RWPE2 (cell line): ENCODE measurements around the gene ADAMTS9.

Experiments used
- ATAC-seq: fragments of 200-7000 bp; cut with Tn5 transposase; 3 replicates; pipeline ENCODE4 v1.9.1; 2021; ENCODE audit warnings: low read depth
- DNase-seq: peaks from one replicate; pipeline ENCODE4 v3.0.0-alpha.2; 2020; ENCODE audit warnings: low spot score
- H3K27ac ChIP-seq: fragments of 450-650 bp; 2 replicates; pipeline ENCODE4 v1.5.1; 2017; ENCODE audit warnings: mild to moderate bottlenecking; ENCODE audit not compliant: poor library complexity, severe bottlenecking
- H3K27me3 ChIP-seq: fragments of 250-450 bp; sonication (Bioruptor Pico); 2 replicates; pipeline ENCODE4 v1.5.1; 2021; ENCODE audit warnings: mild to moderate bottlenecking, moderate library complexity; ENCODE audit not compliant: insufficient read depth, poor library complexity, severe bottlenecking
- H3K36me3 ChIP-seq: fragments of 250-450 bp; sonication (Bioruptor Pico); 2 replicates; pipeline ENCODE4 v1.5.1; 2020; ENCODE audit warnings: low read depth, mild to moderate bottlenecking, moderate library complexity
- H3K4me1 ChIP-seq: fragments of 250-450 bp; sonication (Bioruptor Pico); 2 replicates; pipeline ENCODE4 v1.5.1; 2021; ENCODE audit warnings: mild to moderate bottlenecking, moderate library complexity; ENCODE audit not compliant: insufficient read depth, poor library complexity, severe bottlenecking
- H3K4me3 ChIP-seq: fragments of 250-450 bp; sonication (Bioruptor Pico); 2 replicates; pipeline ENCODE4 v1.5.1; 2021; ENCODE audit warnings: mild to moderate bottlenecking, moderate library complexity; ENCODE audit not compliant: severe bottlenecking
- H3K9me3 ChIP-seq: fragments of 250-450 bp; sonication (Bioruptor Pico); 2 replicates; pipeline ENCODE4 v1.5.1; 2021; ENCODE audit warnings: mild to moderate bottlenecking, moderate library complexity; ENCODE audit not compliant: severe bottlenecking
- CTCF ChIP-seq: fragments of 450-650 bp; IDR thresholded peaks from one replicate; pipeline ENCODE4 v1.5.1; 2017; ENCODE audit warnings: mild to moderate bottlenecking, moderate library complexity; ENCODE audit not compliant: poor library complexity, severe bottlenecking

Gene ADAMTS9

GRCh38 chr3:64687781-64688604 lies at the start of gene ADAMTS9:
TSS of gene ADAMTS9 (minus strand) at chr3:64688000. CDS start at chr3:64687657, 343 bp downstream.
- peaks cover 79% of the 10 kb centered on the region for H3K27me3 ChIP-seq
- ATAC-seq, result peak; percentile 32

GRCh38 chr3:64732576-64732975 lies 44.8 kb upstream of the ADAMTS9 start:
- H3K4me1 ChIP-seq, result no peaks in the 10 kb centered on the region
- ATAC-seq, result no peak

More at GRCh38 chr3:64687781-64688604, at the start of gene ADAMTS9:
- no peaks in the 10 kb centered on the region for H3K4me1 ChIP-seq
- no peaks in the 10 kb centered on the region for H3K36me3 ChIP-seq
- no peak for DNase-seq
- no peaks in the 10 kb centered on the region for H3K9me3 ChIP-seq
- TF ChIP-seq CTCF, result no peak
- H3K4me3 ChIP-seq, result peak within 1 kb of the TSS; percentile 36
- no peak within 1 kb of the TSS for H3K27ac ChIP-seq

GRCh38 chr3:64730681-64731080 lies 42.9 kb upstream of the ADAMTS9 start:
- Histone ChIP-seq H3K4me3 (no peak overlapping the region), H3K9me3 (no peaks in the 10 kb centered on the region), H3K4me1 (no peaks in the 10 kb centered on the region), H3K27me3 (no peaks in the 10 kb centered on the region), H3K36me3 (no peaks in the 10 kb centered on the region), H3K27ac (no peak overlapping the region)
- ATAC-seq, result no peak
- DNase-seq, result no peak
- no peak for TF ChIP-seq CTCF

More at GRCh38 chr3:64732576-64732975, 44.8 kb upstream of the ADAMTS9 start:
- DNase-seq, result no peak
- Histone ChIP-seq H3K36me3 (no peaks in the 10 kb centered on the region), H3K9me3 (no peaks in the 10 kb centered on the region), H3K27ac (no peak overlapping the region), H3K4me3 (no peak overlapping the region), H3K27me3 (no peaks in the 10 kb centered on the region)
- TF ChIP-seq CTCF, result no peak

GRCh38 chr3:64728994-64729393 lies 41.2 kb upstream of the ADAMTS9 start:
- DNase-seq, result no peak
- no peak for TF ChIP-seq CTCF
- no peak overlapping the region for H3K27ac ChIP-seq
- H3K4me1 ChIP-seq, result no peaks in the 10 kb centered on the region
- no peaks in the 10 kb centered on the region for H3K9me3 ChIP-seq
- no peak overlapping the region for H3K4me3 ChIP-seq
- ATAC-seq, result no peak
- H3K36me3 ChIP-seq, result no peaks in the 10 kb centered on the region
- H3K27me3 ChIP-seq, result no peaks in the 10 kb centered on the region

GRCh38 chr3:64728428-64728827 lies 40.6 kb upstream of the ADAMTS9 start:
- Histone ChIP-seq H3K4me1 (no peaks in the 10 kb centered on the region), H3K27ac (no peak overlapping the region), H3K9me3 (no peaks in the 10 kb centered on the region), H3K4me3 (no peak overlapping the region), H3K27me3 (no peaks in the 10 kb centered on the region), H3K36me3 (no peaks in the 10 kb centered on the region)
- TF ChIP-seq CTCF, result no peak
- ATAC-seq, result no peak
- no peak for DNase-seq
